Measurements from ENCODE around the gene NCLN. TPM values are rescaled to one million over a fixed set of nuclear protein-coding genes. Genes with fewer than 3 reads are reported as not detected.

The NCLN gene
- total RNA-seq, 2 experiments from 2014 or later: 49.6 to 51.9 TPM

DNA sequence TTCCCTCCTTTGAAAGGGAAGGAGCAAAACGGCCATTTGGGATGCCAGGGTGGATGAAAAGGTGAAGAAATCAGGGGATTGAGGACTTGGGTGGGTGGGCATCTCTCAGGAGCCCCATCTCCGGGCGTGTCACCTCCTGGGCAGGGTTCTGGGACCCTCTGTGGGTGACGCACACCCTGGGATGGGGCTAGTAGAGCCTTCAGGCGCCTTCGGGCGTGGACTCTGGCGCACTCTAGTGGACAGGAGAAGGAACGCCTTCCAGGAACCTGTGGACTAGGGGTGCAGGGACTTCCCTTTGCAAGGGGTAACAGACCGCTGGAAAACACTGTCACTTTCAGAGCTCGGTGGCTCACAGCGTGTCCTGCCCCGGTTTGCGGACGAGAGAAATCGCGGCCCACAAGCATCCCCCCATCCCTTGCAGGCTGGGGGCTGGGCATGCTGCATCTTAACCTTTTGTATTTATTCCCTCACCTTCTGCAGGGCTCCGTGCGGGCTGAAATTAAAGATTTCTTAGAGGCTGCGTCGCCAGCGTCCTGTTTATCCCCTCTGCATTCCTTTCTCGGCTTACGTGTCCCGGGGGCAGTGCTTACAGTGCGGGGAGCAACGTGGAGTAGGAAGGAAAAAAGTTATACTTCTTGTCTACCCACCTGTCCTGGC, 22.4 kb upstream of the NCLN start:
- POLR2A ChIA-PET: interaction anchor here (0.7 kb wide), 1 partner anchor 213 kb away, joined by 3 read pairs; no protein-coding TSS in a partner anchor
- no peaks in the 10 kb centered on the region for H3K36me3 Mint-ChIP-seq (ENCODE audit: low read depth)
- Histone ChIP-seq H3K9me3 (ENCODE audit: control insufficient read depth in 1 of 2, insufficient read depth in 1 of 2, low read length in 2 of 2) (no peaks in the 10 kb centered on the region), H3K4me3 (ENCODE audit: low read length) (no peak overlapping the region), H3K4me1 (ENCODE audit: insufficient read depth, low read length) (peaks cover 19% of the 10 kb centered on the region), H3K36me3 (ENCODE audit: insufficient read depth, low read length) (no peaks in the 10 kb centered on the region), H3K27me3 (ENCODE audit: control insufficient read depth in 1 of 2, insufficient read depth in 2 of 2, low read length in 2 of 2) (no peaks in the 10 kb centered on the region), H3K27ac (ENCODE audit: low read depth in 1 of 2, low read length in 2 of 2) (no peak overlapping the region)
- DNase-seq: peak; percentile 60 to 87 (median 68)
- peak; percentile 94 for ATAC-seq (ENCODE audit: poor library complexity)
- H3K4me1 Mint-ChIP-seq (ENCODE audit: low read depth): peaks cover 13% of the 10 kb centered on the region
- H3K4me3 Mint-ChIP-seq: no peak overlapping the region
- intact Hi-C loops (cut with DNase I, micrococcal nuclease): loop anchor here (1.0 to 10.0 kb wide), 6 partner anchors 17 to 201 kb away; no protein-coding TSS in a partner anchor
- TF ChIP-seq, protein P1, sequence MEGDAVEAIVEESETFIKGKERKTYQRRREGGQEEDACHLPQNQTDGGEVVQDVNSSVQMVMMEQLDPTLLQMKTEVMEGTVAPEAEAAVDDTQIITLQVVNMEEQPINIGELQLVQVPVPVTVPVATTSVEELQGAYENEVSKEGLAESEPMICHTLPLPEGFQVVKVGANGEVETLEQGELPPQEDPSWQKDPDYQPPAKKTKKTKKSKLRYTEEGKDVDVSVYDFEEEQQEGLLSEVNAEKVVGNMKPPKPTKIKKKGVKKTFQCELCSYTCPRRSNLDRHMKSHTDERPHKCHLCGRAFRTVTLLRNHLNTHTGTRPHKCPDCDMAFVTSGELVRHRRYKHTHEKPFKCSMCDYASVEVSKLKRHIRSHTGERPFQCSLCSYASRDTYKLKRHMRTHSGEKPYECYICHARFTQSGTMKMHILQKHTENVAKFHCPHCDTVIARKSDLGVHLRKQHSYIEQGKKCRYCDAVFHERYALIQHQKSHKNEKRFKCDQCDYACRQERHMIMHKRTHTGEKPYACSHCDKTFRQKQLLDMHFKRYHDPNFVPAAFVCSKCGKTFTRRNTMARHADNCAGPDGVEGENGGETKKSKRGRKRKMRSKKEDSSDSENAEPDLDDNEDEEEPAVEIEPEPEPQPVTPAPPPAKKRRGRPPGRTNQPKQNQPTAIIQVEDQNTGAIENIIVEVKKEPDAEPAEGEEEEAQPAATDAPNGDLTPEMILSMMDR (IDR thresholded peaks at IDR 0.05): peak; percentile 89
- H3K27me3 Mint-ChIP-seq: no peaks in the 10 kb centered on the region
- no peaks in the 10 kb centered on the region for H3K9me3 Mint-ChIP-seq
- CTCF ChIA-PET: interaction anchor here (0.7 to 1.7 kb wide), 6 partner anchors 14 to 60 kb away, joined by 3 to 10 read pairs (median 4); no protein-coding TSS in a partner anchor
- H3K27ac Mint-ChIP-seq: peak overlapping the region; percentile 29

DNA sequence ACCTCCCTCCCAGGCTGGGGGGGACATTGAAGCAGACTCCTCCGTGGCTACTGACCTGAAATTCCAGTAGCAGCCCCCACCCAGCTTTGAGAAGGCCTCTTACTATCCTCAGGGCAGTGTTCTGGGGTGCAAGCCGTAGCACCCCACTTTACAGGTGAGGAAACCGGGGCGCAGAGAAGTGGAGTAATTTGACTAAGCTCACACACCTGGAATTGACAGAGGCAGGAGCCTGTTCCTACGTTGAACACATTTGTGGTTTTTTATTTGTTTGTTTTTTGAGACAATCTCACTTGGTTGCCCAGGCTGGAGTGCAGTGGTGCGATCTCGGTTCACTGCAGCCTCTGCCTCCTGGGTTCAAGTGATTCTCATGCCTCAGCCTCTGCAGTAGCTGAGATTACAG, 21.8 kb upstream of the NCLN start:
- DNase-seq: no peak
- no peaks in the 10 kb centered on the region for H3K36me3 ChIP-seq (ENCODE audit: insufficient read depth, low read length)
- ChIA-PET CTCF (interaction anchor here (0.7 to 1.7 kb wide), 7 partner anchors 13 to 314 kb away, joined by 3 to 10 read pairs (median 3); no protein-coding TSS in a partner anchor), POLR2A (interaction anchor here (0.7 kb wide), 1 partner anchor 213 kb away, joined by 3 read pairs; no protein-coding TSS in a partner anchor)
- H3K4me1 Mint-ChIP-seq (ENCODE audit: low read depth): peaks cover 13% of the 10 kb centered on the region
- no peaks in the 10 kb centered on the region for H3K27me3 ChIP-seq (ENCODE audit: control insufficient read depth in 1 of 2, insufficient read depth in 2 of 2, low read length in 2 of 2)
- no peak for ATAC-seq (ENCODE audit: poor library complexity)
- peak overlapping the region; percentile 29 for H3K27ac Mint-ChIP-seq
- H3K27ac ChIP-seq (ENCODE audit: low read depth in 1 of 2, low read length in 2 of 2): no peak overlapping the region
- no peak overlapping the region for H3K4me3 Mint-ChIP-seq
- H3K4me3 ChIP-seq (ENCODE audit: low read length): no peak overlapping the region
- H3K36me3 Mint-ChIP-seq (ENCODE audit: low read depth): no peaks in the 10 kb centered on the region
- H3K9me3 ChIP-seq (ENCODE audit: control insufficient read depth in 1 of 2, insufficient read depth in 1 of 2, low read length in 2 of 2): no peaks in the 10 kb centered on the region
- no peaks in the 10 kb centered on the region for H3K27me3 Mint-ChIP-seq
- H3K9me3 Mint-ChIP-seq: no peaks in the 10 kb centered on the region
- peaks cover 19% of the 10 kb centered on the region for H3K4me1 ChIP-seq (ENCODE audit: insufficient read depth, low read length)
- TF ChIP-seq, protein P1 (IDR thresholded peaks at IDR 0.05): no peak
- intact Hi-C loops (cut with DNase I, micrococcal nuclease): loop anchor here (1.0 to 10.0 kb wide), 6 partner anchors 18 to 201 kb away; no protein-coding TSS in a partner anchor

DNA sequence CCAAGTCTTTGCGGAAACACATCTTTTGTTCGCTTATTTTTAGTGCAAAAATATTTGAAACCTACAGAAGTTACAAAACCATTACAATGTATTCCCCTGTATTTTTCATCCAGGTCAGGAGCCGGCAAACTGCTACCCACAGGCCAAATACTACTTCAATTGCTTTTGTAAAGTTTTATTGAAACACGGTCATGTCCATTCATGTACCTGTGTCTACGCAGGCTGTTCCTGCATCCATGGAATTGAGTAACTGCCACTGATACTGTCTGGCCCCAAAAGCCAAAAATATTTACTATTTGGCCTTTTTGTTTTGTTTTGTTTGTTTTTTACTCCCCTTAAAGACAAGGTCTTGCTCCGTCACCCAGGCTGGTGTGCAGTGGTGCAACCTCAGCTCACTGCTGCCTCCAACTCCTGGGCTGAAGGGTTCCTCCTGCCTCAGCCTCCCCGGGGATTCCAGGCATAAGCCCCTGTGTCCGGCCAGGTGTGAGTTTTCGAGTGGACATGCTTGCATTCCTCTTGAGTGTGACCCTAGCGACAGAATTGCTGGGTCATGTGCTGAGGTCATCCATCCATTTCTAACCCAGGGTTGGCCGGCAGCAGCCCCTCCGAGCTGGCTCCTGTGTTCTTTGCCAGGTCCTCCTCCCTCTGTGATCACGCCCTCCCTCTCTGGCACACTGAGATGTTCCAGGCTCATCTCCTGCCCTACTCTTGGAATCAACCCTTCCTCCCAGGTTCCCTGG, 18.0 kb upstream of the NCLN start:
- Mint-ChIP-seq H3K4me1 (ENCODE audit: low read depth) (peaks cover 22% of the 10 kb centered on the region), H3K36me3 (ENCODE audit: low read depth) (no peaks in the 10 kb centered on the region), H3K9me3 (no peaks in the 10 kb centered on the region), H3K27ac (no peak overlapping the region), H3K4me3 (no peak overlapping the region), H3K27me3 (no peaks in the 10 kb centered on the region)
- ChIA-PET POLR2A (interaction anchor here (0.7 kb wide), 1 partner anchor 210 kb away, joined by 3 read pairs; no protein-coding TSS in a partner anchor), CTCF (no interaction called here)
- no peak for DNase-seq
- H3K27ac ChIP-seq (ENCODE audit: low read depth in 1 of 2, low read length in 2 of 2): no peak overlapping the region
- TF ChIP-seq, protein P1 (IDR thresholded peaks at IDR 0.05): no peak
- intact Hi-C loops (cut with DNase I, micrococcal nuclease): loop anchor here in 1 of 2 experiments (10.0 kb wide), 1 partner anchor 93 kb away; no protein-coding TSS in a partner anchor
- no peak for ATAC-seq (ENCODE audit: poor library complexity)
- no peak overlapping the region for H3K4me3 ChIP-seq (ENCODE audit: low read length)
- no peaks in the 10 kb centered on the region for H3K27me3 ChIP-seq (ENCODE audit: control insufficient read depth in 1 of 2, insufficient read depth in 2 of 2, low read length in 2 of 2)
- H3K4me1 ChIP-seq (ENCODE audit: insufficient read depth, low read length): peaks cover 24% of the 10 kb centered on the region
- no peaks in the 10 kb centered on the region for H3K9me3 ChIP-seq (ENCODE audit: control insufficient read depth in 1 of 2, insufficient read depth in 1 of 2, low read length in 2 of 2)
- no peaks in the 10 kb centered on the region for H3K36me3 ChIP-seq (ENCODE audit: insufficient read depth, low read length)

Data from CD4-positive, alpha-beta T cell (primary cell).